Measurements from ENCODE around the gene DIDO1.

GRCh38 chr20:62836967-62837490 lies 89.3 kb downstream of the DIDO1 start:
- no peak for TF ChIP-seq CTCF (IDR thresholded peaks at IDR 0.05)
- no peak for TF ChIP-seq POLR2A (IDR thresholded peaks at IDR 0.05)
- no peak for TF ChIP-seq EP300 (IDR thresholded peaks at IDR 0.05)
- no peak for TF ChIP-seq POLR2AphosphoS5 (IDR thresholded peaks at IDR 0.05)
